Body of pancreas (tissue), 4 donors: ENCODE results near the gene DHRS7C.

Experiments
- CTCF ChIP-seq, 7 experiments: fragments of 450-650 bp in 4 of 7; fragments of 200-600 bp in 3 of 7; sonication (generic) in 3 of 7; IDR thresholded peaks; one replicate each; pipeline ENCODE4 v1.5.1; 2016 to 2019; ENCODE audit warnings: antibody characterized with exemption in 7 of 7
- POLR2A ChIP-seq, 3 donors: fragments of 450-650 bp; IDR thresholded peaks; one replicate each; pipeline ENCODE4 v1.6.1; 2016; ENCODE audit warnings: antibody characterized with exemption in 3 of 3, mild to moderate bottlenecking in 2 of 3

GRCh38 chr17:9729735-9730420 lies 61.5 kb downstream of the DHRS7C start:
- TF ChIP-seq CTCF (IDR thresholded peaks at IDR 0.05) (no peak), POLR2A (IDR thresholded peaks at IDR 0.05) (no peak)
